Measurements from ENCODE around the gene SLC25A31. TPM values are rescaled to one million over a fixed set of nuclear protein-coding genes. Genes with fewer than 3 reads are reported as not detected.

SLC25A31 gene
- total RNA-seq, 1 donor from 2014 or later: not detected

DNA sequence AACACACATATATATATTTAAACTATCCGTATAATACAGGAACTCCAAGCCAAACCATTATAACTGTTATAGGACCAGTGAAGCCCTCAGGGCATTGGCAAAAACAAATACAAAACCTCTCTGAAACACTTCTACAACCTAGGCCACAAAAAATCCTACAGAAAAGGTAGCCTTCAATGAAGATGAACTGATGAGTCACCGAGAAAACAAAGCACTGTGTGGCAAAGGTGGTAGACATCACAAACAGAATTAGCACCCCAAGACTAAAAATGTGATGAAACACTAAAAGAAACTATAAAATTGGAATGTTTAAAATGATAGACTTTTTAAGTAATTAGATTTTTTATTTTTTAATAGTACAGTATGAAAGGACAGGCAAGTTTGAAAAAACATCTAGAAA is 46.4 kb downstream of the SLC25A31 start:
- no peak for DNase-seq (ENCODE audit: low spot score in 2 of 2)
- FAIRE-seq: no peak

DNA sequence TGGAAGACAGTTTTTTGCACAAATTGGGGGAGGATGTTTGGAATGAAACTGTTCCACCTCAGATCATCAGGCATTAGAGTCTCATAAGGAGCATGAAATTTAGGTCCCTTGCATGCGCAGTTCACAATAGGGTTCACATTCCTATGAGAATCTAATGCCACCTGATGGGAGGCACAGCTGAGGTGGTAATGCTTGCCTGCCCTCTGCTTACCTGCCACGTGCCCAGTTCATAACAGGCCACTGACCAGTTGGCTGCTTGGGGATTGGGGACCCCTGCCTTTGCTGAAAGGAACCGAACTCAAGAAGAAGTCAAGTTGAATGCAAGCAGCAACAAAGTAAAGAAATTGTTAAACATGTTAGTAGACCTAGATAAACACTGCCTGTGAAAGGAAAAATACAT is 47.3 kb downstream of the SLC25A31 start:
- no peak for DNase-seq (ENCODE audit: low spot score in 2 of 2)
- no peak for FAIRE-seq

DNA sequence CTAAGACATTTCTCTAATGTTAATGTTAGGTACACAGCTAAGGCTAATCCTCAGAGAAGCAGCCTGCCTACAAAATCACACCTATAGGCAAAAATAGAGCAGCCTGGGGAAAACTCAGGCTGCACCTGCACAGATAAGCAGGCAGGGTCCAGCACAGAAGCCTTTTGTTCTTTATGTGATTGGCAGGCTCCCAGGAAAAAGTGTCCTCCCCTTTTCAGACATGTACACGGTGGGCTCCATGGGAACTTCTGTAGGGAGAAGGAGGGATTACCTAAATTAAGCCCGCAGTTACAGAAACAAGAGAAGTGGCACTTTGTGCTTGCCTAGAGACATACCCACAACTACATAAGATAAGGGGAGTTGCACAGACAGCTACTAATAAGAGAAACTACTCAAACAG is 47.9 kb downstream of the SLC25A31 start:
- FAIRE-seq: no peak
- no peak for DNase-seq (ENCODE audit: low spot score in 2 of 2)

DNA sequence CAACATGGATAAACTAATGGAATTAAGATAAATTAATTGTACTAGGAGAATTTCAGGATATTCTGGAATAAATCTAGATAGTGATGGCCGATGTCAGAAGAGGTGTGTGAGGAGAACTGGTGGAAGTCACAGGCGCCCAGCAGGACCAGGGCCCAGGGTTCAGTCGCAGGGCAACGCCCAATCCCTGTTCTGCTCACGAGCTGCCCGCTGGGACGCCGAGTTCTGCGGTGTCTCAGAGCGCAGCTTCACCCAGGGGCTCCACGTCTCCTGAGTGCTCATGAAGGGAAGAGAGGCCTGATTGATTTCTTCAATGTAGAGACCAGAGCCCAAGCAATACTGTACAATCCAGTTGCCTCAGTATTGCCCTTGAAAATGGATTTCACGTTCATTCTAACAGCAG is 50.4 kb downstream of the SLC25A31 start:
- no peak for DNase-seq (ENCODE audit: low spot score in 2 of 2)
- FAIRE-seq: no peak

DNA sequence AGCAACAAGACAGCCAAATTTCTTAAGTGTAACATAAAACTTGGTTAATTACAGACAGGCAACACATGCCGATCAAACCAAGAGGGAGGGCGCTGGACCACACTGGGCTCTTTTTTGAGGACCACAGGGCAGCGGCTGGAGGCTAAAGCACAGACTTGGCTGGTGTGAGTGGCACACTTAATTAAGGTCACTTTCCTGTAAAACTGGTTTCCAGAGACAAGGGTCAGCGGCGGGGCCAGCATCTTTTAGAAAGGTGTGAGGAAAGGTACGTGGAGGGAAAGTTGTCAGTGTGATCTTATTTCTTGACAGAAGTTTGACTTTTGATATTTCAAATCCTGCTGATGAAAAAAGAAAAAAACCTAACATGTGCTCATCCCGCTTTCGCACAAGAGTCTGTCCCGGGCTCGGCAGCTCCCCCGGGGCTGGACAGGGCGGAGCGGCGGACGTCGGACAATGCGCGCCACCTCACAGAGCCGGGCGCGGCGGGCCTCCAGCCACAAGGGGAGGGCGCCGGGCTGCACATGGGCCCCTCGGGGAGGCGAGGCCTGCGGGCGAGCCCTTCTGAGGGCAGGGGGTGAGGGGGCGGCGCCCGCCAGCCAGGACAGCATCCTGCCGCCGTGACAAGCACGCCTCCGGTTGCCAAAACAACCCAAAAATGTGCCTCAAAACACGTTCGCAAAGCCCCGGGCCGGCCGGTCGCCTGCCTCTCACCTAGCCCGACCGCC is 51.3 kb downstream of the SLC25A31 start:
- FAIRE-seq (no peak), DNase-seq (ENCODE audit: low spot score in 2 of 2) (peak in 1 of 2 donors; percentile 57)

DNA sequence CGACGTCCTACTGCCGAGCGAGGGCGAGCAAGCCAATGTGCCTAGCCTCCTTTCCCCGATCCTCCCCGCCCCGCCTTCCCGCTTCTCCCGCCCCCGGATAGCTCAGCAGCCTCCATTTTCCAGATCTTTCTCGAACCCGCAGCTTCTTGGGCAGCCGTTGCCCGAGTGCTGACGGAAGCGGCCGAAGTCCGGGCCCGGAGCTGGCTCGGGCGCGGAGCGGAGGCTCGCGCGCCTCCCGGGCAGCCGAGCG is 51.8 kb downstream of the SLC25A31 start:
- DNase-seq (ENCODE audit: low spot score in 2 of 2) (peak; percentile 89 to 90), FAIRE-seq (no peak)

DNA sequence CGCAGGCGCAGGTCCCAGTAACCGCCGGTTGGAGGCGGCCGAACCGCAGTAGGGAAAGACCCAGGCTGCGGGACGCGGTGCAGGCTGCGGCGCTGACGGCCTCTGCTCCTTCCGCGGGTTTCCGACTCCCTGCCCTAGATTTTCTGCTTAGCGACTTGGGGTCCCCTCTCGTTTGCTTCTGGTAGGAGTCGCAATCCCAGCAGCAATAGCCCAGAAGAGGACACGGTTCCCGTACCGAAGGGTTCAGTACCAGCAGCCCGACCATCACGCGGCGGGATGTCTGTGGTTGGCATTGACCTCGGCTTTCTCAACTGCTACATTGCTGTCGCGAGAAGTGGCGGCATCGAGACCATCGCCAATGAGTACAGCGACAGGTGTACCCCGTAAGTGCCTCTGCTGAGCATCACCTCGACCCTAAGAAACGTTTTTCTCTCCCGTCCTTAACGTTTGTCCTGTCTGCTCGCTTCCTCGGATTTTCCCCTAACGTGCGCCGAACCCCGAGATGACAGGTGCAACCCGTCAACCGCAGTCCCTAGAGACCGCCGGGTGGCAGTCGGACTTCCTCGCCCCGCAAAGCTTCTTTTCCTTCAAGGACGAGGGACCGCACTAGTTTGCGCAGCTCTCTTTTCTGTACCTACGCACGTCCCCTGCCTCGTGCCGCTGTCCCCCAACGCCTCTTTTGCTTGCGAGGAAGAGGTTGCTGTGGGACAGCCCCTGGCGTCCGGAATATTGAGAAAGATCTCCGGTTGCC is 52.2 kb downstream of the SLC25A31 start, which contains the start of gene HSPA4L:
HSPA4L (plus strand) TSS at position 48 of the 751 bp plus-strand sequence; CDS start at position 277, 229 bp downstream.
- FAIRE-seq (no peak), DNase-seq (ENCODE audit: low spot score in 2 of 2) (peak; percentile 32 to 55)

DNA sequence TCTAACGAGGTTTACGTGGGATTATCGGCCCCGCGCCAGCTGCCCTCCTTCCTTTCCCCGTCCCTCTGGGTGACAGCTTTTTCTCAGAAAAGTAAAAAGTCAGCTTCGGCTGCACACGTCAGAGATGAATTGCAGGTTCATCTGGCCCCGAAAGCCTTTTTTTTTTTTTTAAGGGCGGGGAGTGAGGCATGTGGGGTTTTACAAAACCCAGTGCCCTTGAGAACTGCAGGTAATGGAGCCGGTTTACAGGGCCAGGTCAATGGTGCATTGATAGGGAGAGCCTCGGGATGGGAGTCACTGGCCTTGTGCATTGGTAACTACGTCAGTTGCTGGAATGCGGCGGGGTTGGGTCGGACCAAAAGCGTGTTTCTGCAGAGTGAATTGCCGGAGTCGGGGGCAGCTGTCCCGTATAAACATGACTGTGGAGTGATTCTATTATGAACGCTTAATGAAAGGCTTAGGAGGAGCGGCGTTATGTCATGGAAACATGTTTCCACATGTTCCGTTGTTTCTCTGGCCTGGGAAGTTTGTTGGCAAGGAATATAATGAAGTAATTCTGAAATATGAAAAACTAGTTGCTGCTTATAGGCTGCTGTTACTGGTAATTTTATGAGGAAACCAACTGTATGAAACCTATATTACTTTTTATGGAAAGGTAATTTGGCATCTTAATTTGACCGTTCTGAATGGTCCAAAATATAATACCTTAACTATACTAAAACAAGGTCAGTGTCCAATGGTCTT is 53.0 kb downstream of the SLC25A31 start:
- FAIRE-seq: no peak
- DNase-seq (ENCODE audit: low spot score in 2 of 2): peak; percentile 27 to 53

DNA sequence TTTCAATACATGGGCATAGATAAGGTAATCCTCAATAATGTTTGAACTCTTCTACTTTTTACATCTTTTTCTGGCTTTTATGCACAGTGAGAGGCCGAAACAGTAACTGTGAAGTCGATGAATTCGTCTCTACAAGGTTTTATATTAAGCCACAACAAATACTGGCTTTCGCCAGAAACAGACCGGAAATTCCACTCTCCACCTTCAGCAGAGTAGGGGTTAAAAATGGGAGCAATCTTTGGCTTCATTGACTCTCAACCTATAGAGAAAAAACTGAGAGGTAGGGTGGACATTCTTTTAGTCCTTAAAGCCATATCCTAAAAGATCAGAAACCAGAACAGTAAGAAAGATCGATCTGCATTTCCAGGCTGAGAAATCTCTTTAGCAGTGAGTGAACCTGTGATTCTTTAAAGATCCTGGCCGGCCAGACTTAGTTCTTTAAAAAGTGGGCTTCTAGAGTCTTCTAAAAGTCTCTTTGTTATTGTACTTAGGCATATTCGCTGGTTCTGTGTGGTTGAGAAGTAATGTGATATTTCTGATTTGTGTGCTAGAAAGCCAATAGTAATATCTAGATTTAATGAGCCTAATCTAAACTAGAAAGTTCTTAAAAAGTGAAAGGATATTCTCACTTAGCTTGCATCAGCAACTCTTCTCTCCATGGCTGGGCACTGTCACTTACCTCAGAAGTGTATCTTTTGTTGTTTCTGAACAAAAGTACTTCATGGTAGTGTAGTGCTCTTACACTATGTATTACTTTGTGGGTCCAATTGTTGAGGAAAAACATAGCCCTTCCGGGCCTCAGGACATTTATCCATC is 54.0 kb downstream of the SLC25A31 start:
- FAIRE-seq: no peak
- DNase-seq (ENCODE audit: low spot score in 2 of 2): no peak

DNA sequence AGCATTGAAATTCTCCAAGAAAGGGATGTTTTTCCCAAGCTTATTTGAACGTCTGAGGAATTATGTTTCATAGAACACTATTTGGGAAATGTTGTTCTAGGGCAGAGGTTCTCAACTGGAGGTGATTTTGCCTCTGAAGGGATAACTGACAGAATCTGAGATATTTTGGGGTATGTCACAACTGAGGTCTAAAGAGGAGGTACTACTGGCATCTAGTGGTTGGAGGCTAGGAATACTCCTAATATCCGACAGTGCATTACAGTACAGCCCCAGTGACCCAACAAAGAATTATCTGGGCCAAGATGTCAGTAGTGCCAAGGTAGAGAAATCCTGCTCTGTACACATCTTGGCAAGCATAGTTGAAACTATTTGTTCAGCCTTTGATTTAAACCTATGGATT is 58.3 kb downstream of the SLC25A31 start:
- FAIRE-seq (no peak), DNase-seq (ENCODE audit: low spot score in 2 of 2) (no peak)

DNA sequence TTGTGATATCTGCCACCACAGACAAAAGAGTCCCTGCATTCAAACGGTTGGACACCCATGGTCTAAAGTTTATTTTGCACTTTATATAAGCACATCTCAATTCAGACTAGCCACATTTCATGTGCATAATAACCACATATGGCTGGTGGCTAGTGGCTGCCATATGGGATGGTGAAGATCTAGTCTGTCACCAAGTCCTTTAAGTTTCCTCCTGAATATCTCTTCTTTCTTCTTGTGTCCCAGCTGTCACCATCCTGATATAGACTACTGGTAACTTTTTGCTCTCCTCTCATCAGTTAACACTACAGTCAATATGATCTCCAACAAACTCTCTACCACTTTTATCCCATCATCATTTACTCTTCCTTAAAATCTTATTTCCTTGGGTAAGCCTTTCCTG is 61.2 kb downstream of the SLC25A31 start:
- FAIRE-seq: no peak
- DNase-seq (ENCODE audit: low spot score in 2 of 2): no peak

DNA sequence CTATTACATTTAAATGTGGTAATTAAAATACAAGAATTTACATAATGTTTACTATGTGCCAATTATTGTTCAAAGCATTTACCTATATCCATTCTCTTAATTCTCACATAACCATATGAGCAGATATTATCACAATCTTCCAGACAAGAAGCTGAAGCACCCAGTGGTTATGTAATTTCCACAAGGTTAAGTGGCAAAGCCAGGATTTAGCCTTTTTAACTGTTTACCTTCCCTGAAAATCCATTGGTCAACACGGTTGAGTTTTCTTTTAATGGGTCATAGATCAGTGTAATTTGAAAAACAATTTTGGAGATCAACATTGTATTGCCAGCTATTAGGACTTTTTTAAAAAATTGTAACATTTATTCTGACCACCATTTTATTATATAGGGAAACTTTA is 63.3 kb downstream of the SLC25A31 start:
- FAIRE-seq: no peak

DNA sequence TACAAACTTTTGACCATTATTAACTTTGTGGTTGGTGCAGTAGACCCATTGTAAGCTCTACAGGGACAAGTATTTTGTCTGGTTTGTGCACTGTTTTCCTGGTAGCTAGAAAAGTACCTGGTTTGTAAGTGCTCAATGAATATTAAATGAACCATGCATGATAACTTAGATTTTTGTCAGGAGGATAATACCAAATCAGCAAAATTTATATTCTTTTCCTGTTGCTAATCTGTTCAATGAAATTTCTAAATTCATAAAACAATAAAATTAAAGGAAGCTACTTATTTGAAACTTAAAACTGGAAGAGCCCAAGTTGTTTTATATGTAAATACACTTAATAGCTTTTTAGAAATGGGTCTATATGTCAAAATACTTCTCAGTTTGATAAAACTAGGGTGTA is 69.5 kb downstream of the SLC25A31 start:
- no peak for FAIRE-seq

More for the DNA sequence above, 63.3 kb downstream of the SLC25A31 start:
- no peak for DNase-seq (ENCODE audit: low spot score in 2 of 2)

DNA sequence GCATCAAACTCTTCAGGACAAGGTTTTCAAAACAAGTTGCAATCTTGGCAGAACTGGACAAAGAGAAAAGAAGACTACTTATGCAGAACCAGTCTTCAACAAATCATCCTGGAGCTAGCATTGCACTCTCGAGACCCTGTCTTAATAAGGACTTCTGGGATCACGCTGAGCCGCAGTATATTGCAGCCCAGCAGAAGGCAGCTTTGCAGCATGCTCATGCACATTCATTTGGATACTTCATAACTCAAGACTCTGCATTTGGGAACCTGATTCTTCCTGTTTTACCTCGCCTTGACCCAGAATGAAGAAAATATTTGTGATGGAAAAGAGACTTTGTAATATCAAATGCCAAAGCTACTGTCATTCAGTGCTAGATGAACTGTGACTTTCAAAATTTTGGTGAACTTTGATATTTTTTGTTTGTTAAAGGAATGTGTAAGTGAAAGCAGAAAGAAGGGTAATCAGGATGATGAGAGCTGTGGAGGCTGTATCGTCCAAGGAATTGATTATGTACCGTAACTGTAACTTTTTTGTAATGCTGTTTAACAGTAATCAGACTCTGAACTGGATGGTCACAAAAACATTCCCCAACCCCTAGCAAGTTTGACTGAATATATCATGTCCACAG is 79.1 kb downstream of the SLC25A31 start:
- FAIRE-seq: no peak
- no peak for DNase-seq (ENCODE audit: low spot score in 2 of 2)

More for the DNA sequence above, 69.5 kb downstream of the SLC25A31 start:
- no peak for DNase-seq (ENCODE audit: low spot score in 2 of 2)

DNA sequence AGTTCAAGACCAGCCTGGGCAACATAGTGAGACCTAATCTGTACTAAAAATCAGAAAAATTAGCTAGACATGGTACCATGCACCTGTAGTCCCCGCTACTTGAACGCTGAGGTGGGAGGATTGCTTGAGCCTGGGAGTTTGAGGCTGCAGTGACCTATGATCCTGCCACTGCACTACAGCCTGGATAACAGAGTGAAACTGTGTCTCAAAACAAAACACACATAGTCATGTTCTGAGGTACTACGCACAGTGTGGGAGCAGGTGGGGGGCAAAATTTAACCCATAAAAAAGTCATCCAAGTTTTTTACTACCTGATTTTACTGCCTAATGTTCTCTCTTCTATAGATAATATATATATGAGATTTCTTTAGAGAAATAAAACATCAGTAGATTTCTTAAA is 80.4 kb downstream of the SLC25A31 start:
- DNase-seq (ENCODE audit: low spot score in 2 of 2): no peak
- no peak for FAIRE-seq

DNA sequence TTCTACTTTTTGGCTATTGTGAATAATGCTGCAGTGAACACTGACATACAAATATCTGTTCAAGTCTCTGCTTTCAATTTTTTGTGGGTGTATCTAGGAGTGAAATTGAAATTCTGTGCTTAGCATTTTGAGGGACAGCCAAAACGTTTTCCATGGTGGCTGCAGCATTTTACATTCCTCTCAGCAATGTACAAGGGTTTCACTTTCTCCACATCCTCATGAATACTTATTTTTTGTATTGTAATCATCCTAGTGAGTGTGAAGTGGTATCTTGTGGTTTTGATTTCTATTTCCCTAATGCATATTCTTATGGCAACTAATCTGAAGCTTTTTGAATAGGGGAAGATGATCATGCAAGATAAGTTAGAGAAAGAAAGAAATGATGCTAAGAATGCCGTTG is 92.2 kb downstream of the SLC25A31 start:
- FAIRE-seq (no peak), DNase-seq (ENCODE audit: low spot score in 2 of 2) (no peak)
